Iris pigment epithelial cell (primary cell): ENCODE measurements around the gene UBC.
"Not testable (repeated sequence)": the region's sequence is repeated elsewhere in the genome, so short reads cannot be mapped to it uniquely, and the experiment has no call there.

Experiments
- DNase-seq: peaks from one replicate; pipeline ENCODE4 v3.0.0-alpha.2; 2011; ENCODE audit warnings: low read depth

The UBC gene

GRCh38 chr12:124931528-124931927 lies 17.1 kb upstream of the UBC start:
- not testable (repeated sequence) for DNase-seq

GRCh38 chr12:124930586-124930985 lies 16.1 kb upstream of the UBC start:
- DNase-seq, result no peak

GRCh38 chr12:124929649-124930419 lies 15.4 kb upstream of the UBC start:
- no peak for DNase-seq

- no peak for DNase-seq
Observed at GRCh38 chr12:124928912-124929530, 14.6 kb upstream of the UBC start.

GRCh38 chr12:124928095-124928911 lies 13.9 kb upstream of the UBC start:
- DNase-seq, result peak; percentile 98

- DNase-seq, result peak; percentile 75
Observed at GRCh38 chr12:124927201-124928094, 13.0 kb upstream of the UBC start.

GRCh38 chr12:124925782-124926181 lies 11.3 kb upstream of the UBC start:
- not testable (repeated sequence) for DNase-seq

- DNase-seq, result no peak
Observed at GRCh38 chr12:124925117-124925516, 10.7 kb upstream of the UBC start.

- DNase-seq, result peak; percentile 82
Observed at GRCh38 chr12:124923905-124924734, 9.7 kb upstream of the UBC start.

- peak; percentile 51 for DNase-seq
Observed at GRCh38 chr12:124921200-124922031, 7.0 kb upstream of the UBC start.

GRCh38 chr12:124920353-124920935 lies 6.0 kb upstream of the UBC start:
- DNase-seq, result no peak

- DNase-seq, result peak; percentile 64
Observed at GRCh38 chr12:124919521-124920352, 5.3 kb upstream of the UBC start.

- DNase-seq, result not testable (repeated sequence)
Observed at GRCh38 chr12:124918622-124918988, 4.2 kb upstream of the UBC start.

GRCh38 chr12:124917841-124918621 lies 3.6 kb upstream of the UBC start:
- peak; percentile 54 for DNase-seq

- peak; percentile 100 for DNase-seq
Observed at GRCh38 chr12:124917135-124917840, 2.8 kb upstream of the UBC start.

GRCh38 chr12:124916374-124917134 lies 2.1 kb upstream of the UBC start:
- peak; percentile 95 for DNase-seq
